Keratinocyte (primary cell): ENCODE measurements around the gene ABL2.

Experiments used
- CTCF ChIP-seq, 3 experiments: IDR thresholded peaks in 1 of 3; conservative IDR thresholded peaks in 1 of 3; optimal IDR thresholded peaks in 1 of 3; 2 replicates in 2 of 3; 3 replicates in 1 of 3; pipeline versions ENCODE3 to v1.5.1; 2011; ENCODE audit warnings: low read length in 3 of 3, mild to moderate bottlenecking in 3 of 3, moderate library complexity in 2 of 3, control low read depth in 1 of 3, inconsistent platforms in 1 of 3; ENCODE audit not compliant: insufficient read depth in 2 of 3; ENCODE audit errors: extremely low read depth in 1 of 3
- EZH2 ChIP-seq: IDR thresholded peaks from one replicate; pipeline ENCODE4 v1.6.1; 2012; ENCODE audit warnings: inconsistent platforms, mild to moderate bottlenecking, low read length, moderate library complexity

- no peak for TF ChIP-seq CTCF (optimal IDR thresholded peaks at IDR 0.05 in 1 of 3, IDR thresholded peaks at IDR 0.05 in 1 of 3, conservative IDR thresholded peaks at IDR 0.05 in 1 of 3; ENCODE audit: extremely low read depth in 1 of 3, insufficient read depth in 2 of 3, low read length in 3 of 3)
- TF ChIP-seq EZH2: no peak
Observed at GRCh38 chr1:179053486-179053885, 176.0 kb downstream of the ABL2 start.
